Activated naive CD8-positive, alpha-beta T cell treated with anti-CD3 and anti-CD28 coated beads, Interleukin-2, amount 10 ng/mL, durations not matched to agents 7 days and 5 days (primary cell): ENCODE data around the gene GPAT2. TPM values are rescaled to one million over a fixed set of nuclear protein-coding genes. Genes with fewer than 3 reads are reported as not detected.
A peak's percentile ranks its signal among the peaks of the same experiment; 100 is the strongest.
"Not testable (repeated sequence)": the region's sequence is repeated elsewhere in the genome, so short reads cannot be mapped to it uniquely, and the experiment has no call there.

Source experiments
- ATAC-seq: fragments of 150-1000 bp; cut with Tn5 transposase; one replicate; pipeline ENCODE4 v1.10.0; 2021; ENCODE audit warnings: low read depth, moderate library complexity
- POLR2A ChIA-PET: fragments of 350-600 bp; sonication (Branson Sonifier 250); formaldehyde crosslinking; loops from one replicate; lab custom pipeline; 2021; ENCODE audit warnings: antibody characterized with exemption; lab: Charles Lee
- DNase-seq: peaks from one replicate; pipeline ENCODE4 v3.0.0; 2021
- H3K27ac Mint-ChIP-seq: one replicate; pipeline ENCODE4 v1.8.0; 2022; ENCODE audit warnings: mild to moderate bottlenecking, mixed read lengths
- H3K27me3 Mint-ChIP-seq: one replicate; pipeline ENCODE4 v1.8.0; 2022; ENCODE audit warnings: mild to moderate bottlenecking, moderate library complexity, mixed read lengths
- H3K36me3 Mint-ChIP-seq: one replicate; pipeline ENCODE4 v1.8.0; 2021; ENCODE audit warnings: mild to moderate bottlenecking, mixed read lengths
- H3K4me1 Mint-ChIP-seq: one replicate; pipeline ENCODE4 v1.8.0; 2021; ENCODE audit warnings: mixed read lengths
- H3K4me3 Mint-ChIP-seq: one replicate; pipeline ENCODE4 v1.8.0; 2022; ENCODE audit warnings: mild to moderate bottlenecking, moderate library complexity, mixed read lengths
- H3K9me3 Mint-ChIP-seq: one replicate; pipeline ENCODE4 v1.8.0; 2021; ENCODE audit warnings: mixed read lengths
- total RNA-seq, 2 experiments: library from RNA; stranded (reverse); gene quantifications; one replicate each; pipeline ENCODE4 v1.2.3, GENCODE V29; 2021

The GPAT2 gene
- total RNA-seq, 2 experiments from 2014 or later: 14.0 to 15.0 TPM

- DNase-seq (no peak), ATAC-seq (no peak)
- no peaks in the 10 kb centered on the region for H3K9me3 Mint-ChIP-seq
- H3K4me1 Mint-ChIP-seq: peaks cover 2% of the 10 kb centered on the region
- no peaks in the 10 kb centered on the region for H3K36me3 Mint-ChIP-seq
- POLR2A ChIA-PET: no interaction called here
- H3K4me3 Mint-ChIP-seq: no peak overlapping the region
- H3K27me3 Mint-ChIP-seq: no peaks in the 10 kb centered on the region
- no peak overlapping the region for H3K27ac Mint-ChIP-seq
Observed at GRCh38 chr2:96024336-96025193, 10.2 kb downstream of the GPAT2 start.

GRCh38 chr2:96023701-96024100, 11.0 kb downstream of the GPAT2 start:
- ATAC-seq, H3K9me3 Mint-ChIP-seq, H3K36me3 Mint-ChIP-seq, H3K27me3 Mint-ChIP-seq, DNase-seq, POLR2A ChIA-PET, H3K4me3 Mint-ChIP-seq, H3K4me1 Mint-ChIP-seq, H3K27ac Mint-ChIP-seq: not testable (repeated sequence)

- DNase-seq: peak; percentile 81
- H3K9me3 Mint-ChIP-seq, H3K27ac Mint-ChIP-seq, POLR2A ChIA-PET, H3K4me3 Mint-ChIP-seq, H3K36me3 Mint-ChIP-seq, H3K27me3 Mint-ChIP-seq, H3K4me1 Mint-ChIP-seq: not testable (repeated sequence)
- ATAC-seq: peak; percentile 95
Observed at GRCh38 chr2:96022701-96023447, 11.8 kb downstream of the GPAT2 start.

- H3K27ac Mint-ChIP-seq, H3K4me1 Mint-ChIP-seq, ATAC-seq, DNase-seq, H3K9me3 Mint-ChIP-seq, POLR2A ChIA-PET, H3K36me3 Mint-ChIP-seq, H3K4me3 Mint-ChIP-seq, H3K27me3 Mint-ChIP-seq: not testable (repeated sequence)
Observed at GRCh38 chr2:96022126-96022525, 12.6 kb downstream of the GPAT2 start.

- H3K27ac Mint-ChIP-seq, H3K9me3 Mint-ChIP-seq, H3K4me3 Mint-ChIP-seq, ATAC-seq, H3K36me3 Mint-ChIP-seq, H3K4me1 Mint-ChIP-seq, POLR2A ChIA-PET, DNase-seq, H3K27me3 Mint-ChIP-seq: not testable (repeated sequence)
Observed at GRCh38 chr2:96021142-96021541, 13.6 kb downstream of the GPAT2 start.

GRCh38 chr2:96019909-96020590, 14.7 kb downstream of the GPAT2 start:
- ATAC-seq: not testable (repeated sequence)

GRCh38 chr2:96016321-96016720, 18.4 kb downstream of the GPAT2 start:
- POLR2A ChIA-PET, H3K4me3 Mint-ChIP-seq, ATAC-seq, H3K36me3 Mint-ChIP-seq, DNase-seq, H3K27me3 Mint-ChIP-seq, H3K4me1 Mint-ChIP-seq, H3K27ac Mint-ChIP-seq, H3K9me3 Mint-ChIP-seq: not testable (repeated sequence)

More at GRCh38 chr2:96019909-96020590, 14.7 kb downstream of the GPAT2 start:
- DNase-seq, H3K4me3 Mint-ChIP-seq, H3K36me3 Mint-ChIP-seq, H3K27me3 Mint-ChIP-seq, H3K9me3 Mint-ChIP-seq, POLR2A ChIA-PET, H3K27ac Mint-ChIP-seq, H3K4me1 Mint-ChIP-seq: not testable (repeated sequence)

- POLR2A ChIA-PET, H3K27ac Mint-ChIP-seq, H3K4me1 Mint-ChIP-seq, H3K9me3 Mint-ChIP-seq, H3K36me3 Mint-ChIP-seq, H3K4me3 Mint-ChIP-seq, ATAC-seq, DNase-seq, H3K27me3 Mint-ChIP-seq: not testable (repeated sequence)
Observed at GRCh38 chr2:96012792-96013264, 21.9 kb downstream of the GPAT2 start.

GRCh38 chr2:96012086-96012791, 22.5 kb downstream of the GPAT2 start:
- H3K9me3 Mint-ChIP-seq, H3K27me3 Mint-ChIP-seq, DNase-seq, H3K36me3 Mint-ChIP-seq, H3K27ac Mint-ChIP-seq, ATAC-seq, POLR2A ChIA-PET, H3K4me3 Mint-ChIP-seq, H3K4me1 Mint-ChIP-seq: not testable (repeated sequence)

- peak; percentile 11 for ATAC-seq
- H3K9me3 Mint-ChIP-seq, H3K4me1 Mint-ChIP-seq, POLR2A ChIA-PET, DNase-seq, H3K36me3 Mint-ChIP-seq: not testable (repeated sequence)
- Mint-ChIP-seq H3K27me3 (peaks cover 14% of the 10 kb centered on the region), H3K27ac (peak overlapping the region; percentile 38), H3K4me3 (peak overlapping the region; percentile 63)
Observed at GRCh38 chr2:96011129-96011455, 23.6 kb downstream of the GPAT2 start.

GRCh38 chr2:96010320-96011128, 24.2 kb downstream of the GPAT2 start:
- DNase-seq (peak; percentile 97), ATAC-seq (peak; percentile 100)
- peak overlapping the region; percentile 79 for H3K27ac Mint-ChIP-seq
- H3K27me3 Mint-ChIP-seq: peaks cover 16% of the 10 kb centered on the region
- H3K36me3 Mint-ChIP-seq, POLR2A ChIA-PET, H3K4me1 Mint-ChIP-seq, H3K9me3 Mint-ChIP-seq: not testable (repeated sequence)
- peak overlapping the region; percentile 75 for H3K4me3 Mint-ChIP-seq

GRCh38 chr2:96009833-96010232, 24.9 kb downstream of the GPAT2 start:
- H3K4me1 Mint-ChIP-seq, H3K36me3 Mint-ChIP-seq, ATAC-seq, H3K9me3 Mint-ChIP-seq, POLR2A ChIA-PET, DNase-seq: not testable (repeated sequence)
- H3K4me3 Mint-ChIP-seq: peak overlapping the region; percentile 75
- peaks cover 22% of the 10 kb centered on the region for H3K27me3 Mint-ChIP-seq
- H3K27ac Mint-ChIP-seq: peak overlapping the region; percentile 79
